ENCODE data around the gene PPP2R5C.

PPP2R5C gene

GRCh38 chr14:101873076-101873825 is 111.7 kb downstream of the PPP2R5C start:
- no peak for DNase-seq

GRCh38 chr14:101873991-101874390 is 112.5 kb downstream of the PPP2R5C start:
- no peak for DNase-seq

- no peak for DNase-seq
These were observed 113.7 kb downstream of the PPP2R5C start for GRCh38 chr14:101875041-101875726.

GRCh38 chr14:101875727-101876554 is 114.4 kb downstream of the PPP2R5C start:
- DNase-seq, result no peak

GRCh38 chr14:101876555-101876938 is 115.0 kb downstream of the PPP2R5C start:
- DNase-seq, result peak; percentile 72

- no peak for DNase-seq
These were observed 116.3 kb downstream of the PPP2R5C start for GRCh38 chr14:101877766-101878165.

- DNase-seq, result no peak
These were observed 116.8 kb downstream of the PPP2R5C start for GRCh38 chr14:101878211-101878821.

GRCh38 chr14:101878822-101879528 is 117.5 kb downstream of the PPP2R5C start:
- DNase-seq, result peak; percentile 71

- peak; percentile 68 for DNase-seq
These were observed 118.2 kb downstream of the PPP2R5C start for GRCh38 chr14:101879529-101880336.

- no peak for DNase-seq
These were observed 119.9 kb downstream of the PPP2R5C start for GRCh38 chr14:101881426-101881825.

GRCh38 chr14:101882141-101882935 is 120.8 kb downstream of the PPP2R5C start:
- DNase-seq, result no peak

GRCh38 chr14:101884089-101884933 is 122.8 kb downstream of the PPP2R5C start:
- DNase-seq, result no peak

GRCh38 chr14:101884934-101885576 is 123.5 kb downstream of the PPP2R5C start:
- DNase-seq, result no peak

GRCh38 chr14:101887219-101887618 is 125.7 kb downstream of the PPP2R5C start:
- no peak for DNase-seq

- DNase-seq, result no peak
These were observed 126.7 kb downstream of the PPP2R5C start for GRCh38 chr14:101888182-101888581.

GRCh38 chr14:101889366-101889765 is 127.9 kb downstream of the PPP2R5C start:
- no peak for DNase-seq

- no peak for DNase-seq
These were observed 128.4 kb downstream of the PPP2R5C start for GRCh38 chr14:101889898-101890297.

GRCh38 chr14:101891471-101891870 is 130.0 kb downstream of the PPP2R5C start:
- DNase-seq, result no peak

GRCh38 chr14:101893759-101894158 is 132.2 kb downstream of the PPP2R5C start:
- DNase-seq, result no peak
